HFF-Myc (cell line): Measurements from ENCODE around the gene MAGED1.

ENCODE experiments used
- DNase-seq: peaks from one replicate; pipeline ENCODE4 v3.0.0-alpha.2; 2011; ENCODE audit warnings: low read depth; ENCODE audit errors: extremely low read depth
- H3K4me3 ChIP-seq: replicated peaks from 2 replicates; pipeline ENCODE4 v1.5.1; 2011; ENCODE audit warnings: low read depth, mild to moderate bottlenecking, control low read depth, low read length
- CTCF ChIP-seq: IDR thresholded peaks from 2 replicates; pipeline ENCODE4 v1.5.1; 2012; ENCODE audit warnings: mild to moderate bottlenecking, low read depth, low read length, control low read depth; ENCODE audit errors: missing control alignments

Gene MAGED1

GRCh38 chrX:51855698-51856097 is 37.7 kb upstream of the MAGED1 start:
- no peak for TF ChIP-seq CTCF
- H3K4me3 ChIP-seq, result no peak overlapping the region
- no peak for DNase-seq

GRCh38 chrX:51857159-51857733 is 36.2 kb upstream of the MAGED1 start:
- TF ChIP-seq CTCF, result no peak
- H3K4me3 ChIP-seq, result no peak overlapping the region
- DNase-seq, result no peak

GRCh38 chrX:51860679-51861078 is 32.7 kb upstream of the MAGED1 start:
- TF ChIP-seq CTCF, result peak; percentile 22
- peak; percentile 1 for DNase-seq
- H3K4me3 ChIP-seq, result no peak overlapping the region

- H3K4me3 ChIP-seq, result no peak overlapping the region
- DNase-seq, result no peak
- no peak for TF ChIP-seq CTCF
These were observed 30.5 kb upstream of the MAGED1 start for GRCh38 chrX:51862920-51863319.

- no peak overlapping the region for H3K4me3 ChIP-seq
- no peak for DNase-seq
- TF ChIP-seq CTCF, result no peak
These were observed 27.2 kb upstream of the MAGED1 start for GRCh38 chrX:51866210-51866609.

GRCh38 chrX:51867626-51868025 is 25.8 kb upstream of the MAGED1 start:
- TF ChIP-seq CTCF, result no peak
- no peak overlapping the region for H3K4me3 ChIP-seq

GRCh38 chrX:51870354-51870753 is 23.1 kb upstream of the MAGED1 start:
- no peak for TF ChIP-seq CTCF
- no peak for DNase-seq
- H3K4me3 ChIP-seq, result no peak overlapping the region

More at GRCh38 chrX:51867626-51868025, 25.8 kb upstream of the MAGED1 start:
- DNase-seq, result no peak
